Fibroblast of lung (primary cell): ENCODE data around the gene GRIA2. TPM values are rescaled to one million over a fixed set of nuclear protein-coding genes. Genes with fewer than 3 reads are reported as not detected.

ENCODE experiments used
- DNase-seq, 2 donors: peaks; one replicate each; pipeline versions ENCODE4 v3.0.0 to v3.0.0-alpha.2; 2010; ENCODE audit warnings: low read depth in 2 of 2
- H2AFZ ChIP-seq: 2 replicates; pipeline ENCODE4 v1.5.1; 2012; ENCODE audit warnings: low read length, control low read depth, inconsistent platforms
- H3K27ac ChIP-seq: 2 replicates; pipeline ENCODE4 v1.5.1; 2011; ENCODE audit warnings: low read length, control low read depth; ENCODE audit not compliant: insufficient read depth
- H3K27me3 ChIP-seq: 2 replicates; pipeline ENCODE4 v1.5.1; 2011; ENCODE audit warnings: mild to moderate bottlenecking, low read length; ENCODE audit not compliant: control insufficient read depth, insufficient read depth
- H3K36me3 ChIP-seq: 2 replicates; pipeline ENCODE4 v1.5.1; 2011; ENCODE audit warnings: low read length; ENCODE audit not compliant: control insufficient read depth, insufficient read depth
- H3K4me1 ChIP-seq: 2 replicates; pipeline ENCODE4 v1.5.1; 2011; ENCODE audit warnings: low read length; ENCODE audit not compliant: control insufficient read depth, insufficient read depth; ENCODE audit errors: extremely low read depth
- H3K4me2 ChIP-seq: 2 replicates; pipeline ENCODE4 v1.5.1; 2011; ENCODE audit warnings: low read length, control low read depth; ENCODE audit not compliant: insufficient read depth; ENCODE audit errors: extremely low read depth
- H3K4me3 ChIP-seq, 4 experiments: fragments of 200-600 bp in 1 of 4; sonication (generic) in 1 of 4; replicated peaks in 1 of 4; 2 replicates each; pipeline ENCODE4 v1.5.1; 2011 to 2016; ENCODE audit warnings: low read length in 4 of 4, low read depth in 3 of 4, mild to moderate bottlenecking in 3 of 4, control low read depth in 2 of 4, inconsistent platforms in 1 of 4, mixed read lengths in 1 of 4; ENCODE audit not compliant: insufficient read depth in 1 of 4; ENCODE audit errors: control extremely low read depth in 1 of 4
- H3K79me2 ChIP-seq: 2 replicates; pipeline ENCODE4 v1.5.1; 2012; ENCODE audit warnings: mild to moderate bottlenecking, low read length, inconsistent platforms; ENCODE audit not compliant: control insufficient read depth, insufficient read depth
- H3K9ac ChIP-seq: 2 replicates; pipeline ENCODE4 v1.5.1; 2011; ENCODE audit warnings: mild to moderate bottlenecking, low read length, control low read depth; ENCODE audit not compliant: insufficient read depth
- H3K9me3 ChIP-seq: 2 replicates; pipeline ENCODE4 v1.5.1; 2012; ENCODE audit warnings: low read depth, low read length; ENCODE audit not compliant: control insufficient read depth, insufficient read depth
- H4K20me1 ChIP-seq: 2 replicates; pipeline ENCODE4 v1.5.1; 2011; ENCODE audit warnings: low read length; ENCODE audit not compliant: control insufficient read depth, insufficient read depth; ENCODE audit errors: extremely low read depth
- CTCF ChIP-seq, 2 donors: IDR thresholded peaks in 1 of 2; conservative IDR thresholded peaks in 1 of 2; 1 replicate in 1 of 2; 2 replicates in 1 of 2; pipeline ENCODE4 v1.5.1; 2011 to 2012; ENCODE audit warnings: low read length in 2 of 2, control low read depth in 1 of 2, inconsistent platforms in 1 of 2, low read depth in 1 of 2, mild to moderate bottlenecking in 1 of 2
- EZH2 ChIP-seq: IDR thresholded peaks from 2 replicates; pipeline ENCODE4 v1.5.1; 2012; ENCODE audit warnings: low read length, control low read depth, mild to moderate bottlenecking; ENCODE audit errors: missing control alignments
- polyA plus RNA-seq, 2 donors: library from polyadenylated mRNA; depleted of rRNA in 1 of 2; stranded (reverse) in 1 of 2; unstranded in 1 of 2; fragments of >200 nt; gene quantifications; 2 replicates each; pipeline ENCODE4 v1.2.1, GENCODE V29; 2011 to 2012; ENCODE audit warnings: missing spikeins in 1 of 2
- total RNA-seq: library from RNA; depleted of rRNA; stranded (reverse); fragments of >200 nt; gene quantifications from 2 replicates; pipeline ENCODE4 v1.2.1, GENCODE V29; 2014

Gene GRIA2
- total and polyA plus RNA-seq, 2 donors (not counting 1 experiment from before 2014, with no cell fraction given), result 0.17 TPM; not detected in 1

- no peaks in the 10 kb centered on the region for H3K9me3 ChIP-seq
- no peak overlapping the region for H3K9ac ChIP-seq
- no peaks in the 10 kb centered on the region for H3K79me2 ChIP-seq
- TF ChIP-seq CTCF (conservative IDR thresholded peaks at IDR 0.05 in 1 of 2, IDR thresholded peaks at IDR 0.05 in 1 of 2; ENCODE audit: low read depth in 1 of 2, low read length in 2 of 2), result no peak
- no peak for TF ChIP-seq EZH2
- no peak overlapping the region for H3K4me2 ChIP-seq
- H3K36me3 ChIP-seq, result no peaks in the 10 kb centered on the region
- H3K4me1 ChIP-seq, result no peaks in the 10 kb centered on the region
- H3K27ac ChIP-seq, result no peak overlapping the region
- no peaks in the 10 kb centered on the region for H4K20me1 ChIP-seq
- DNase-seq, result no peak
- H3K27me3 ChIP-seq, result no peaks in the 10 kb centered on the region
- H2AFZ ChIP-seq, result no peak overlapping the region
- H3K4me3 ChIP-seq, result no peak overlapping the region
Measured at GRCh38 chr4:157184300-157184699, 36.2 kb upstream of the GRIA2 start.

GRCh38 chr4:157185363-157185762 is 35.2 kb upstream of the GRIA2 start:
- H3K4me1 ChIP-seq, result no peaks in the 10 kb centered on the region
- H3K36me3 ChIP-seq, result no peaks in the 10 kb centered on the region
- H3K4me2 ChIP-seq, result no peak overlapping the region
- H3K4me3 ChIP-seq, result no peak overlapping the region
- TF ChIP-seq CTCF (conservative IDR thresholded peaks at IDR 0.05 in 1 of 2, IDR thresholded peaks at IDR 0.05 in 1 of 2; ENCODE audit: low read depth in 1 of 2, low read length in 2 of 2) (no peak), EZH2 (no peak)
- no peaks in the 10 kb centered on the region for H4K20me1 ChIP-seq
- H3K9ac ChIP-seq, result no peak overlapping the region
- no peak overlapping the region for H2AFZ ChIP-seq
- H3K27me3 ChIP-seq, result no peaks in the 10 kb centered on the region
- H3K9me3 ChIP-seq, result no peaks in the 10 kb centered on the region
- H3K79me2 ChIP-seq, result no peaks in the 10 kb centered on the region
- DNase-seq, result no peak
- no peak overlapping the region for H3K27ac ChIP-seq

GRCh38 chr4:157195374-157195773 is 25.2 kb upstream of the GRIA2 start:
- Histone ChIP-seq H3K4me1 (no peaks in the 10 kb centered on the region), H3K36me3 (no peaks in the 10 kb centered on the region), H3K27me3 (no peaks in the 10 kb centered on the region), H2AFZ (no peak overlapping the region), H3K79me2 (no peaks in the 10 kb centered on the region), H3K9ac (no peak overlapping the region), H3K4me2 (no peak overlapping the region), H3K27ac (no peak overlapping the region), H3K4me3 (no peak overlapping the region), H3K9me3 (no peaks in the 10 kb centered on the region), H4K20me1 (no peaks in the 10 kb centered on the region)
- no peak for TF ChIP-seq EZH2
- TF ChIP-seq CTCF (conservative IDR thresholded peaks at IDR 0.05 in 1 of 2, IDR thresholded peaks at IDR 0.05 in 1 of 2; ENCODE audit: low read depth in 1 of 2, low read length in 2 of 2), result no peak
- DNase-seq, result no peak
